Activated naive CD4-positive, alpha-beta T cell treated with anti-CD3 and anti-CD28 coated beads, Interleukin-2, amount 50 U/mL, for 24 hours (primary cell): ENCODE data around the gene PPP1R9B.

Experiments used
- H3K27ac Mint-ChIP-seq: one replicate; pipeline ENCODE4 v1.8.0; 2021; ENCODE audit warnings: mild to moderate bottlenecking, mixed read lengths
- H3K27me3 Mint-ChIP-seq: one replicate; pipeline ENCODE4 v1.8.0; 2021; ENCODE audit warnings: mixed read lengths
- H3K36me3 Mint-ChIP-seq: one replicate; pipeline ENCODE4 v1.8.0; 2021; ENCODE audit warnings: mixed read lengths
- H3K4me1 Mint-ChIP-seq: one replicate; pipeline ENCODE4 v1.8.0; 2021; ENCODE audit warnings: mixed read lengths
- H3K4me3 Mint-ChIP-seq: one replicate; pipeline ENCODE4 v1.8.0; 2021; ENCODE audit warnings: mild to moderate bottlenecking, mixed read lengths
- H3K9me3 Mint-ChIP-seq: one replicate; pipeline ENCODE4 v1.8.0; 2021; ENCODE audit warnings: mixed read lengths

Gene PPP1R9B

DNA sequence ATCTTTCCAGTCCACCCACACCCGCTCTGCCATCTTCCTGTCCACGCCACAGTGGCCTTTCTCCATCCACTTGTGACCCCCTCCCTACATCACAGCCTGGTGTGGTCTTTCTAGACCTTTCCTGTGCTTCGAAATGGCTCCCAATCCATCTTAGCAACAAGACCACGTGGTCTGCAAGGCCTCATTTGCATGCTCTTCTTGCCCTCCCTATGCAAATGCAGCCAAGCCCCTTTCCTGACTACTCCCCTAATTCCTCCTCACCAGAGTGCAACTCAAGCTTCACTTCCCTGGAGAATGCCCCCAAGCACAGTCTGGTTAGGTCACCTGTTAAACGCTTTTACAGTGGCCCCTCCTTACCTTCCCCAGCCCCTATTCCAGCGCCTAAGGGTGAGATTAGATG lies 6.1 kb downstream of the PPP1R9B start:
- Mint-ChIP-seq H3K27me3 (no peaks in the 10 kb centered on the region), H3K9me3 (no peaks in the 10 kb centered on the region), H3K36me3 (peaks cover 11% of the 10 kb centered on the region), H3K27ac (peak overlapping the region; percentile 66), H3K4me3 (no peak overlapping the region), H3K4me1 (peaks cover 86% of the 10 kb centered on the region)

DNA sequence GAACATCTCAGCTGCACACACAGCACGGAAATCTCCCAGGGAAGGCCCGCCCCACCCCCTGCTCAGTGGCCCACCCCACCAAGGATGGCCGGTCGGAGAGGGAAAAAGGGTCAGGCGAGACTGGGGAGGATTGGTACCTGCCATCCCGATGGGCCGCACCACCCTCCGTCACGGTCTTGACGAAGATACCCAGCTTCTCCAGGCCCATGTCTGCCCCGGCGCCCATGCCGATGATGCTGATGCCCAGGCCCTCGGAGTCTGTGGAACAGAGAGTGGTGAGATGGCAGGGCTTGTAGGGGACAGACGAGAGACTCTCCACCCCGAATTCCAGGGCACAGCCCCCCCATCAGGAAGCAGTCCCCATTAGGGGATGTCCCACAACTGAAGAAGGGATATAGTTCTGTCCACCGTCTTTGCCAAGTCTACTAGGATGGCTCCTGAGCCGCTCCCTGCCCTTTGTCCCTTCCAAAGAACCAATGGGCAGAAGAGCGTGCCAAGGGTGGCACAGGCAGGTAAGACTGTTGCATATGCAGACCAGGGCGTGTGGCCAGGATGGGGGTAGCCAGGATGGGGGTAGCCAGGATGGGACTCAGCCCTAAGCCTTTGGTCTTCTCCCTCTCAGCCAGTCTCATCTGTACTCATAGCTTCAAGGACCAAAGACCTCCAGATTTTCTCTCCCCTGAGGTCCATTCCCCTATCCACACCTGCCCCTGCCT lies 6.9 kb downstream of the PPP1R9B start:
- H3K27me3 Mint-ChIP-seq: no peaks in the 10 kb centered on the region
- H3K27ac Mint-ChIP-seq: no peak overlapping the region
- no peaks in the 10 kb centered on the region for H3K9me3 Mint-ChIP-seq
- peaks cover 11% of the 10 kb centered on the region for H3K36me3 Mint-ChIP-seq
- H3K4me1 Mint-ChIP-seq: peaks cover 86% of the 10 kb centered on the region
- no peak overlapping the region for H3K4me3 Mint-ChIP-seq

- peaks cover 20% of the 10 kb centered on the region for H3K36me3 Mint-ChIP-seq
- H3K27ac Mint-ChIP-seq: no peak overlapping the region
- peaks cover 73% of the 10 kb centered on the region for H3K4me1 Mint-ChIP-seq
- H3K27me3 Mint-ChIP-seq: no peaks in the 10 kb centered on the region
- H3K4me3 Mint-ChIP-seq: peak overlapping the region; percentile 31
- no peaks in the 10 kb centered on the region for H3K9me3 Mint-ChIP-seq
Observed at GRCh38 chr17:50141745-50142110, 8.7 kb downstream of the PPP1R9B start.

- Mint-ChIP-seq H3K36me3 (peaks cover 20% of the 10 kb centered on the region), H3K4me1 (peaks cover 68% of the 10 kb centered on the region), H3K27ac (peak overlapping the region; percentile 59), H3K9me3 (no peaks in the 10 kb centered on the region), H3K27me3 (no peaks in the 10 kb centered on the region), H3K4me3 (peak overlapping the region; percentile 31)
Observed at GRCh38 chr17:50141026-50141744, 9.3 kb downstream of the PPP1R9B start.

GRCh38 chr17:50139950-50140885 lies 10.3 kb downstream of the PPP1R9B start:
- H3K27ac Mint-ChIP-seq: peak overlapping the region; percentile 59
- no peaks in the 10 kb centered on the region for H3K9me3 Mint-ChIP-seq
- peak overlapping the region; percentile 37 for H3K4me3 Mint-ChIP-seq
- H3K27me3 Mint-ChIP-seq: no peaks in the 10 kb centered on the region
- H3K4me1 Mint-ChIP-seq: peaks cover 58% of the 10 kb centered on the region
- H3K36me3 Mint-ChIP-seq: peaks cover 20% of the 10 kb centered on the region

DNA sequence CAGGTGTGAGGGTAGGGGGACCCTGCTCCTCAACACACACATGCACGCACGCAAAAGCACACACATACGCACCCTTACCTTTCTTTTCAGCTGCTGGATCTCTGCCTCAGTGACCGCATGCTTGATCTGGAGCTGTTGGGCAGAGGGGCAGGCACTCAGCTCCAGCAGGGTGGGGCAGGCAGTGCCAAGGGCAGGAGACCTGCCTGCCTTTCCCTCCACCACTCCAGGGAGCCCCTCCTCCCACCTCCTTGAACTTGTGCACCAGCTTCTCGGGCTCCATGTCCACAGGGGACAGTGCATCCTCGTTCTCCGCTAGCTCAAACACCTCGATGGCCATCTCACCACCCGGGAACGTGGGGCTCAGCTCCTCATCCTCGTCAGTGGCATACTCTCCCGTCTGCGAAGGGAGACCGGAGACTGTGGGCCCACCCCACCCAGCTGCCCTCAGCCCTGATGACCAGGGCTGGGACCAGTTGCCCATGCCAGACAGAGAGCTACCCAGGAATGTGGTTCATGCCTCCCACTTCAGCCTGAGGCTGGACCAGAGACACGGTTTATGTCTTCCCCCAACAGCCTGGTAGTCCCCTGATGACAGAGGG lies 11.2 kb downstream of the PPP1R9B start:
- peaks cover 51% of the 10 kb centered on the region for H3K4me1 Mint-ChIP-seq
- H3K27me3 Mint-ChIP-seq: no peaks in the 10 kb centered on the region
- no peak overlapping the region for H3K4me3 Mint-ChIP-seq
- H3K36me3 Mint-ChIP-seq: peaks cover 20% of the 10 kb centered on the region
- no peaks in the 10 kb centered on the region for H3K9me3 Mint-ChIP-seq
- H3K27ac Mint-ChIP-seq: no peak overlapping the region

DNA sequence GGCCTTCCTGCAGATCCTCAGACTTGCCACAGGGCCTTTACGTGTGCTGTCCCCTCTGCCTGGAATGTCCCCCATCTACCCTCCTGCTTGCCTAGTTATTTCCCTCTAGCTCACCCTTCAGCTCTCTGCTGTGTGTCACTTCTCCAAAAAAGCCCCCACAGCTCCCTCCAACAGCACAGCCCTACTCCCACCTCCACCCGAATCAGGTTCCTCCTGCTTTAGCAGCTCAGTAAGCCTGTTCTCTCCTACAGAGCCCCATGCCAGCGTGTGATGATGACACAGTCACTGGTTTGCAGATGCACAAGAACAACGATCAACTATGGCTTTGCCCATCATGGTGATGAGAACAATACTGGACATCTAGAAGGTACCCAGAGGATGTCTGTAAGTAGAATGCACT lies 13.4 kb downstream of the PPP1R9B start:
- Mint-ChIP-seq H3K4me1 (peaks cover 34% of the 10 kb centered on the region), H3K27ac (peak overlapping the region; percentile 68), H3K27me3 (no peaks in the 10 kb centered on the region), H3K4me3 (no peak overlapping the region), H3K9me3 (no peaks in the 10 kb centered on the region), H3K36me3 (peaks cover 20% of the 10 kb centered on the region)

GRCh38 chr17:50136096-50136687 lies 14.3 kb downstream of the PPP1R9B start:
- Mint-ChIP-seq H3K27ac (no peak overlapping the region), H3K4me1 (peaks cover 34% of the 10 kb centered on the region)

DNA sequence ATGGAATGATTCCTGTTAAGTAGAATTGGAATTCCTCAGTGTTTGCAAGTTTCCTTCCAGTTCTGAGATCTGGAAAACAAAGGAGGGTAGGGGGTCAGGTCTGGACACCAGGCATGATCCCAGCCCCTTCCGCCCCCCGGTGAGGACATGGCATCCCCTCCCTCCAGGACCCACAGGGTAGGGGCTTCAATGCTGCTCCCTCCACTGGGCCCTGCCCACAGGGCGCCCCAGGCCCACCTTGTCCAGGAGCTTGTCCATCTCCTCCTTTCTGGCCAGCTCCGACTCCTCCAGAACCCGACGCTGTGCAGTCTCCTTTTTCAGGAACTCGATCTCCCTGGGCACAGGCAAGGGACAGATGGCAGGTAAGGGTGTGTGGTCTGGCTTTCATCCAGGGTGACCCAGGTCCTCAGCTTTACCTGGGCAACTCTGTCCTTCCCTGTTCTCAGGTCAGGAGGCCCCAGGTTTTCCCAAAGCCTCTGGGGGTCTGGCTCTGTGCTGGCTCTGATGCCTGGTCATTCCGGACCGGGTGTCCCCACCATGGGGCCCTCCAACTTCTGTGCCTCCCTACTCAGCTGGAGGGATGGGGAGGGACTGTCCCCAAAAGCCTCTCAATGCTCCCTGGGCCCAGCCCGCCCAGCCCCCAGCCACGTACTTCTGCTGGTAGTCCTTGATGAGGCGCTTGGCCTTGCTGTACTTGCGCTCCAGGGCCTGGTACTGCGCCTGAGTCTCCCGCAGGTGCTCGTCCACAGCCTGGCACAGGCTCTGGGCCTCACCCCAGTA lies 15.0 kb downstream of the PPP1R9B start:
- Mint-ChIP-seq H3K9me3 (no peaks in the 10 kb centered on the region), H3K27me3 (peaks cover 5% of the 10 kb centered on the region), H3K4me1 (peaks cover 34% of the 10 kb centered on the region), H3K27ac (no peak overlapping the region), H3K36me3 (peaks cover 16% of the 10 kb centered on the region), H3K4me3 (no peak overlapping the region)

More at GRCh38 chr17:50136096-50136687, 14.3 kb downstream of the PPP1R9B start:
- Mint-ChIP-seq H3K4me3 (no peak overlapping the region), H3K9me3 (no peaks in the 10 kb centered on the region), H3K36me3 (peaks cover 16% of the 10 kb centered on the region), H3K27me3 (peaks cover 1% of the 10 kb centered on the region)

DNA sequence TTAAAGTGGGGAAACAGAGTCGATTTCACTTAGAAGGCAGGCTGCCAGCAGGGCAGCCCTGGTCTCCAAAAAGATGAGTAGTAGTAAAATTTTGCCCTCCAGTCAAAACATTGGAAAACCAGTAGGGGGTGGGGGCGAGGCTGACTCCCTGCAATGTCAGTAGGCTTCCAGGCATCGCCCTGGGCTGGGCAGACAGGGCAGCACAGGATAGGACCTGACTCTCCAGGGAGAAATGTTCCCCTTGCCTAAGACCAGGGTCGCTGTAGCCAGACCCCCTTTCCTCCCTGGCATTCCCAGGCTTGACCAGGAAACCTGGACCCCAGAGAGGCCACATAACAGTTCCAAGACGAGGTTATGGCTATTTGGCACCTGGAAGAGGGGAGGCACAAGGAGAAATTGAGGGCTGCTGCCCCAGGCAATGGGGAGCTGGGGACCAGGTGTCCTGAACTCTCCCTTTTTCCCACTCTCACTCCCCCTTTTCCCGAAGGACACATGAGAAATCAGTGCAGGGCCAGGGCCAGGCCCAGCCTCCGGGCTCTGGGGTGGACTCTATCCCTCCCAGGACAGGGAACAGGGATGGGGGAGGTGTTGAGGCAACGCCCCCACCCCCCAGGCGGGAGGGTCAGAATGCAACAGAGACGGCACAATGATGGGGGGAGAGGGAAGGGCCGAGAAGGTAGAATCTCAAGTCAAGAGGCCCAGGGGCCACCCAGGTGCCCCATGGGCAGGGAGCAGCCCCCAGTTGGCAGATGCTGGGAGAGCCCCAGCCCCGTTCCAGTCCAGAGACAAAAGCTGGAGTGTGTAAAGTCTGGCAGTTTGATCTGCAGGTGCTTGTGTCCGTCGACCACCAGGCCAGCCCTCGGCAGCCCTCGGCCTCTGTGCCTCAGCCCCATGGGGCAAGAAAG lies 16.0 kb downstream of the PPP1R9B start:
- no peak overlapping the region for H3K4me3 Mint-ChIP-seq
- peaks cover 25% of the 10 kb centered on the region for H3K4me1 Mint-ChIP-seq
- peaks cover 12% of the 10 kb centered on the region for H3K36me3 Mint-ChIP-seq
- no peaks in the 10 kb centered on the region for H3K9me3 Mint-ChIP-seq
- H3K27me3 Mint-ChIP-seq: peaks cover 5% of the 10 kb centered on the region
- H3K27ac Mint-ChIP-seq: no peak overlapping the region

GRCh38 chr17:50133769-50134099 lies 16.7 kb downstream of the PPP1R9B start:
- H3K4me1 Mint-ChIP-seq: peaks cover 27% of the 10 kb centered on the region
- no peaks in the 10 kb centered on the region for H3K9me3 Mint-ChIP-seq

DNA sequence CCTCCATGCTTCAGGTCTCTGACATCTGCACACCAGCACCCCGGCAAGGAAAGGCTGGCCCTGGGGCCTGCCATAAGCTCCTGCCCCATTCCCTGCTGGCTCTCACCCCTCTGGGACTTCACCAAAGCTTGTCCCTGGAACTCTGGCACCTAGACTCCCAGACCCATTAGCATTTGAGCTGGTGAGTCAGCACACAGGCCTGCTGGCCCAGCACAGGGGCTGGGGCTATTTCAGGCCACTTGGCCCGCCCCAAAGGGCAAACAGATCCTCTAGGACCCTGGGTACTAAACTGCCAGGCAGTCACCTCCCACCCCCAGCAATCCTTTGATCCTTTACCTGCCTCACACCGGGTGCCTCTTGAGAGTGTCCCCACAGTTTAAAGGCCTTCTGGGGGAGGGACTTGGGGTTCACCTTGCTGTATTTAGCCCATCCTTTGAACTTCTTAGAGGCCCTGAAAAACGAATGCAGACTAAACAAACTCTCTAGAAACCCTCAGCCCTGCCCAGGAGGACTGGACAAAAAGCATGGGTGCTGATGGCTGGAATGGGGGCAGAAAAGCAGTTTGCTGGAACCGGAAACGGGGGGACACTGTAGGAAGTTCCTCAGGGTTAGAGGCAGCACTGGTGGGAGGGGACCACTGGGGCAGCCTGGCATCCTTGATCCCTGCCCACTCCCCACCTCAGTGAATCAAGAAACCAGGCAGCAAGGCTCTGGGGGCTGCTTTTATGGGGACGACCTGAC lies 17.3 kb downstream of the PPP1R9B start:
- Mint-ChIP-seq H3K36me3 (peaks cover 9% of the 10 kb centered on the region), H3K27me3 (peaks cover 9% of the 10 kb centered on the region), H3K27ac (no peak overlapping the region), H3K4me1 (peaks cover 29% of the 10 kb centered on the region), H3K4me3 (no peak overlapping the region), H3K9me3 (no peaks in the 10 kb centered on the region)

More at GRCh38 chr17:50133769-50134099, 16.7 kb downstream of the PPP1R9B start:
- H3K27ac Mint-ChIP-seq: no peak overlapping the region
- peaks cover 12% of the 10 kb centered on the region for H3K36me3 Mint-ChIP-seq
- peaks cover 6% of the 10 kb centered on the region for H3K27me3 Mint-ChIP-seq
- H3K4me3 Mint-ChIP-seq: no peak overlapping the region

DNA sequence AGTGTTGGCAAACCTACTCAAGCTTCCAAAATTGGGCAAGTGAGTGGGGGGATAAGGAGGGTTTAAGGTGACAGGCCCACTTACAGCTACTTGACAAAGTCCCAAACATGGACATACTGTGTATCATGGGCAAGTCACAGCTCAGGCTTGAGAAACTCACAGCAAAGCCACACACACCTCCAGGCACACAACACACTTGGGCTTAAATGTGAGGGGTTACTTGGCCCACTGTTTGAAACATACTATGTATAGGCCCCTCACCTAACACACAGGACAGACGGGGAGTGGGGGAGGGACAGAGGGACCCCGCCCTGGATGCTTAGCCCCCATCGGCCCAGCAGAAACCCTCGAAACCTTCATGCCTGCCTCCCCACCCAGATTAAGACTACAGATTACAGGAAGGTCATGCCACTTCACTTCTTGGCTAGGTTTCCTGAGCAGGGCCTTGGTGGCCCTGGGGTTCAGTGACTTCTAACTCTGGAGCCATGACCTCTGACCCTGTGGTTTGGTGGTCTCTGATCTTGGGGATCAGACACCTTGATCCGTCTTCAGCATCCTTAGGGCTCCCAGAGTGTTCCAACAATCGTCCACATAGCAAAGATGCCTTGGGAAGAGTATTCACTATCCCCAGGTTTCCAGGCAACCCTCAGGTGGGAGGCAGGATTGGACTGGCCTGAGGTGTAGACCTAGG lies 18.2 kb downstream of the PPP1R9B start:
- no peaks in the 10 kb centered on the region for H3K9me3 Mint-ChIP-seq
- H3K4me1 Mint-ChIP-seq: peaks cover 27% of the 10 kb centered on the region

More for the DNA sequence above, 18.2 kb downstream of the PPP1R9B start:
- Mint-ChIP-seq H3K36me3 (peaks cover 5% of the 10 kb centered on the region), H3K27ac (no peak overlapping the region), H3K4me3 (no peak overlapping the region), H3K27me3 (peaks cover 9% of the 10 kb centered on the region)
